Measurements from ENCODE around the gene GPD2. TPM values are rescaled to one million over a fixed set of nuclear protein-coding genes. Genes with fewer than 3 reads are reported as not detected.
"Not testable (repeated sequence)": the region's sequence is repeated elsewhere in the genome, so short reads cannot be mapped to it uniquely, and the experiment has no call there.

GPD2 gene
- total RNA-seq, 2 donors from 2014 or later = 20.5 to 76.8 TPM

DNA sequence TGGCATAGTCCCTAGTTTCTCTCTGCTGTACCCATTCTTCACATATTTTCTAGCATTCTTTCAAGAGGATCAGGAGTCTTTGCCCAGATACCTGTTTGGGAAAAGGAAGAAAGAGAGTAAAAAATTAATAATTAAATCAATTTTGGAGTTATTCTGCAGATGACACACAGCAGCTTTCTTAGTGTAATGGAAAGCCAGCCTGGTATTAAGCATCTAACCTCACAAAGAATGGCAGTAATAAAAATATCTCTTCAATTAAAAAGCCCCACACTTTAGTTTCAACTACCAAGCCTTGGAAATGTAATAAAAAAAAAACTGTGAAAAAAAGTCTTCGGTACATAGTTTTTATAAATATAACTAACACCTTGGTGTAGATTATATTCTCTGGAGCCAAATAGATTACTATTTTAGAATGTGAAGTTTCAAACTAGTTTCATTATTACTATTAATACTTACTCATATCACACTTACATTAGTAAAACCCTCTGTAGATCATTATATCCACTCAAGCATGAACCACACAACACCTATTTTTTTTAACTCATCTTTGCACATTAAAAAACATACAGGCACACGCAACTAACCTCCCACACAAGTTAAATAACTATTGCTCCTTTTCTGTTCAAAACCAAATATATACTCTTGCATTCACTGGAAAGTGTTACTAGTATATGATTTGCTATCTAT, 90.9 kb downstream of the GPD2 start:
- 81 to 84% methylated on average over 2 of the region's 2 CpGs for WGBS, 2 donors
- no peak for ATAC-seq

DNA sequence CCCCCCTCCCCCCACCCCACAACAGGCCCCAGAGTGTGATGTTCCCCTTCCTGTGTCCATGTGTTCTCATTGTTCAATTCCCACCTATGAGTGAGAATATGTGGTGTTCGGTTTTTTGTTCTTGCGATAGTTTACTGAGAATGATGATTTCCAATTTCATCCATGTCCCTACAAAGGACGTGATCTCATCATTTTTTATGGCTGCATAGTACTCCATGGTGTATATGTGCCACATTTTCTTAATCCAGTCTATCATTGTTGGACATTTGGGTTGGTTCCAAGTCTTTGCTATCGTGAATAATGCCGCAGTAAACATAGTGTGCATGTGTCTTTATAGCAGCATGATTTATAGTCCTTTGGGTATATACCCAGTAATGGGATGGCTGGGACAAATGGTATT, 92.4 kb downstream of the GPD2 start:
- ATAC-seq; H3K9me3 ChIP-seq; H3K27ac ChIP-seq; DNase-seq; H3K4me3 ChIP-seq; H3K36me3 ChIP-seq (replicated peaks in 1 of 2; ENCODE audit: insufficient read depth in 1 of 2, low read depth in 2 of 2); H3K4me1 ChIP-seq; intact Hi-C loops (cut with DNase I); H3K27me3 ChIP-seq: not testable (repeated sequence)
- WGBS, 2 donors = 97 to 98% methylated on average over 5 of the region's 5 CpGs

More for the DNA sequence above, 90.9 kb downstream of the GPD2 start:
- H3K36me3 ChIP-seq (replicated peaks in 1 of 2; ENCODE audit: insufficient read depth in 1 of 2, low read depth in 2 of 2) = no peaks in the 10 kb centered on the region
- H3K4me3 ChIP-seq = no peak overlapping the region
- no peak for DNase-seq
- TF ChIP-seq, protein P1, sequence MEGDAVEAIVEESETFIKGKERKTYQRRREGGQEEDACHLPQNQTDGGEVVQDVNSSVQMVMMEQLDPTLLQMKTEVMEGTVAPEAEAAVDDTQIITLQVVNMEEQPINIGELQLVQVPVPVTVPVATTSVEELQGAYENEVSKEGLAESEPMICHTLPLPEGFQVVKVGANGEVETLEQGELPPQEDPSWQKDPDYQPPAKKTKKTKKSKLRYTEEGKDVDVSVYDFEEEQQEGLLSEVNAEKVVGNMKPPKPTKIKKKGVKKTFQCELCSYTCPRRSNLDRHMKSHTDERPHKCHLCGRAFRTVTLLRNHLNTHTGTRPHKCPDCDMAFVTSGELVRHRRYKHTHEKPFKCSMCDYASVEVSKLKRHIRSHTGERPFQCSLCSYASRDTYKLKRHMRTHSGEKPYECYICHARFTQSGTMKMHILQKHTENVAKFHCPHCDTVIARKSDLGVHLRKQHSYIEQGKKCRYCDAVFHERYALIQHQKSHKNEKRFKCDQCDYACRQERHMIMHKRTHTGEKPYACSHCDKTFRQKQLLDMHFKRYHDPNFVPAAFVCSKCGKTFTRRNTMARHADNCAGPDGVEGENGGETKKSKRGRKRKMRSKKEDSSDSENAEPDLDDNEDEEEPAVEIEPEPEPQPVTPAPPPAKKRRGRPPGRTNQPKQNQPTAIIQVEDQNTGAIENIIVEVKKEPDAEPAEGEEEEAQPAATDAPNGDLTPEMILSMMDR (IDR thresholded peaks at IDR 0.05) = no peak
- no peak for TF ChIP-seq POLR2A (IDR thresholded peaks at IDR 0.05)
- H3K9me3 ChIP-seq = no peaks in the 10 kb centered on the region
- intact Hi-C loops (cut with DNase I) = no loop called here
- no peak overlapping the region for H3K27ac ChIP-seq
- no peaks in the 10 kb centered on the region for H3K4me1 ChIP-seq
- no peaks in the 10 kb centered on the region for H3K27me3 ChIP-seq

DNA sequence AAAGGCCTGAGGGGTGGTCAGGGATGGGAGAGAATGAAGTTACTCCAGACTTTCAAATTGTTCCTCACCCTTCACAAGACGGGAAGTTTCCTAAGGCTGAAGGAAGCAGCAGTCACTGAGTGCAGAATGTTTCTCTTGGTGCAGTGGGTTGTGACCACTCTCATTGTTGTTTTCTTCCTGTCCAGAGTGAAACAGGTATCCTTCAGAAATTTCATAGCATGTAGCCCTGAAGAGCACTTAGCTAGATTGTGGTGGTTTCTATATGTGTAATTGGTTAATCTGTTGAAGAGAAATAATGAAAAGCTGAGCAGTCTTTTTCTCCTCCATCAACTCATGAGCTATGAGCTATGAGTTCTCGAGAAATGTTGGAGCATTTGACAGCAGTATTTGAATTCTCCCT, 96.8 kb downstream of the GPD2 start:
- ATAC-seq = no peak
- intact Hi-C loops (cut with DNase I) = no loop called here
- Histone ChIP-seq H3K4me1 (no peaks in the 10 kb centered on the region), H3K9me3 (no peaks in the 10 kb centered on the region), H3K36me3 (replicated peaks in 1 of 2; ENCODE audit: insufficient read depth in 1 of 2, low read depth in 2 of 2) (no peaks in the 10 kb centered on the region), H3K27ac (no peak overlapping the region), H3K4me3 (no peak overlapping the region), H3K27me3 (no peaks in the 10 kb centered on the region)
- DNase-seq = no peak
- 93 to 100% methylated on average over 2 of the region's 2 CpGs for WGBS, 2 donors
- TF ChIP-seq POLR2A (IDR thresholded peaks at IDR 0.05) = no peak
- TF ChIP-seq, protein P1 (IDR thresholded peaks at IDR 0.05) = no peak

DNA sequence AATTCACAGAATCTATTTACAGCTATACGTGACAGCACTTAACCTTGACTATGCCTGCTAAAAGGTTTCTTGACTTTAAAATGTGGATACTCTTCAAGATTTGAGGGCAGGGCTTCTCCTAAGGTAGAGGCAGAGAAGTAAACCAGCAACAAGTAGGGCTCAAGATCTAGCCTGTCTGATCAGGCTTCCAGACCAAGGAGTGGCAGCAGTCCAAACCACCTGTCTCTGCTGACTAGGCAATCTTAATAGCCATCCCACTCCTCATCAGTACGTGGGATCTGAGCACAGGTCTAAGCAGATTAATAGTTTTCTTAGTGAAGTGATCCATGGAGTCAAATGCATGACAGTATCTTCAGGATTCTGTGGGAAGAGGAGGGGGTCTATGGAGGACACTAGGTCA, 100.4 kb downstream of the GPD2 start:
- TF ChIP-seq, protein P1 (IDR thresholded peaks at IDR 0.05) = no peak
- TF ChIP-seq POLR2A (IDR thresholded peaks at IDR 0.05) = no peak
- H3K27ac ChIP-seq = no peak overlapping the region
- H3K4me1 ChIP-seq = no peaks in the 10 kb centered on the region
- no peak overlapping the region for H3K4me3 ChIP-seq
- no peak for ATAC-seq
- H3K9me3 ChIP-seq = no peaks in the 10 kb centered on the region
- 93 to 94% methylated on average over 2 of the region's 2 CpGs for WGBS, 2 donors
- intact Hi-C loops (cut with DNase I) = no loop called here
- peak in 1 of 4 donors; percentile 16 for DNase-seq
- no peaks in the 10 kb centered on the region for H3K36me3 ChIP-seq (replicated peaks in 1 of 2; ENCODE audit: insufficient read depth in 1 of 2, low read depth in 2 of 2)
- H3K27me3 ChIP-seq = no peaks in the 10 kb centered on the region

DNA sequence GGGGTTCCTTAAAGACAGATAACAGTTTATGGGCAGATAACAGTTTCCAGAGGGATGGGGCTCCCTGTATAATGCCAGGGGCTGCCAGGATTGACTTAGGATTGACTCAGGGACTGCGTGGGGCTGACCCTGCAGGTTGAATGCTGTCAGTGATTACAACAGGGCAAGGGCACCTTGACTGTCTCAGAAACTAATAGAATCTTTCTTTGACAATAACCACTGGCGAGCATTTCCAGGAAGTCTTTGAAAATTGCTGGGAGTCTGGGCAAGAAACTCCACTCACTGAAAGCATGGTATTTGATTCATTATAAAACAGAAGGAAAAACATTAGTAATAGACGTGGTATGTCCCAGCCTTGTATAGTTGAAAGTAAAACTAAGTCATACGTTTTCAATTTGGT, 101.0 kb downstream of the GPD2 start:
- ATAC-seq (no peak), DNase-seq (no peak)
- no peaks in the 10 kb centered on the region for H3K4me1 ChIP-seq
- no peak for TF ChIP-seq POLR2A (IDR thresholded peaks at IDR 0.05)
- TF ChIP-seq, protein P1 (IDR thresholded peaks at IDR 0.05) = no peak
- no peaks in the 10 kb centered on the region for H3K36me3 ChIP-seq (replicated peaks in 1 of 2; ENCODE audit: insufficient read depth in 1 of 2, low read depth in 2 of 2)
- no peaks in the 10 kb centered on the region for H3K9me3 ChIP-seq
- WGBS, 2 donors = 60 to 66% methylated on average over 4 of the region's 4 CpGs
- intact Hi-C loops (cut with DNase I) = no loop called here
- no peaks in the 10 kb centered on the region for H3K27me3 ChIP-seq
- H3K4me3 ChIP-seq = no peak overlapping the region
- H3K27ac ChIP-seq = peak overlapping the region in 1 of 4 donors; percentile 14
